AG08396 (cell line): ENCODE data around the gene ALDH3A2.
"Not testable (repeated sequence)": the region's sequence is repeated elsewhere in the genome, so short reads cannot be mapped to it uniquely, and the experiment has no call there.

ENCODE experiments used
- DNase-seq: peaks from one replicate; pipeline ENCODE4 v3.0.0; 2012; ENCODE audit warnings: low spot score, mixed read lengths

ALDH3A2 gene

DNA sequence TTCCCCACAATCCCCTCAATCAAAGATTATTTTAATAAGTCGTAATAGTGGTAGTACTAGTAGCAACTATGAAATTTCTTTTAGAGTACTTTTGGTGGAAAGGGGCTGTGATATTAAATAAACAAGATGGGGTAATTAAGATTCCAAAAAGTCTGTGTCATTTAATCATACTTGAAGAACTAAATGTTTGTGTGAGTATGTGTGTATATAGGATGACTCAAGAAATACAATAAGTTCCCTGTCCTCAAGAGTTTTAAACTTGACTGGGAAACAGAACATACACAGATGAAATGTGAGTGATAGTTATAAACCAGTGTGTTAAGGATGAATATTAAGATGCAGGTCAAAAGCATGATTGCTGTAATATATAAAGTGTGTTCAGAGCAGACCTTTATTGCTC is 2.3 kb downstream of the ALDH3A2 start:
- DNase-seq = peak; percentile 63

DNA sequence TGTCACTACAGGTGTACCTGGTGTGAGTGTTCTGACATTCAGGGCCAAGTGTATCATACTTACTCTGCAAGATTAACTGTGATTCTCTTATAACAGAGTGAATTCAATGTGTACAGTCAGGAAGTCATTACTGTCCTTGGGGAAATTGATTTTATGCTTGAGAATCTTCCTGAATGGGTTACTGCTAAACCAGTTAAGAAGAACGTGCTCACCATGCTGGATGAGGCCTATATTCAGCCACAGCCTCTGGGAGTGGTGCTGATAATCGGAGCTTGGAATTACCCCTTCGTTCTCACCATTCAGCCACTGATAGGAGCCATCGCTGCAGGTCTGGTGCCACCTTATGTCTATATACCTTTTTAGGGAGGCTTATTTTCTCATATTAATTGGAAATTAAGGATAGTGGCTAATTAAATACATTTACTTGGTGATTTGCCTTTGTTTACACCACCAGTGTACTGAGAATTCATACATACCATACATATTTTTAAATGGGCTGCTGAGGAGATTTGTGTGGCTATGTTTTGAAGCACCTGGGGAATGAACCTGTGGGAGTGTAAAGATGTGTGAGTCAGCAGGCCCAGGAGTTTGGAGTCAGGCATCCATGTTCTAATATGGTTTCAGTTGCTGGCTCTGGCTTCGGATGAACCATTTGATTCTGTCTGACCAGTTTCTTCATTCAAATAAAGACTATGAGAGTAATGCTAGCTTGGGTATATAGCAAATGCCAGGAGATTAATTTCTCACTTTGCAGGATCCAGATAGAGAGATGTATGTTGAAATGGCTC is 3.1 kb downstream of the ALDH3A2 start:
- no peak for DNase-seq

GRCh38 chr17:19652595-19652994 is 4.0 kb downstream of the ALDH3A2 start:
- no peak for DNase-seq

- no peak for DNase-seq
Observed at GRCh38 chr17:19654342-19654886, 5.9 kb downstream of the ALDH3A2 start.

DNA sequence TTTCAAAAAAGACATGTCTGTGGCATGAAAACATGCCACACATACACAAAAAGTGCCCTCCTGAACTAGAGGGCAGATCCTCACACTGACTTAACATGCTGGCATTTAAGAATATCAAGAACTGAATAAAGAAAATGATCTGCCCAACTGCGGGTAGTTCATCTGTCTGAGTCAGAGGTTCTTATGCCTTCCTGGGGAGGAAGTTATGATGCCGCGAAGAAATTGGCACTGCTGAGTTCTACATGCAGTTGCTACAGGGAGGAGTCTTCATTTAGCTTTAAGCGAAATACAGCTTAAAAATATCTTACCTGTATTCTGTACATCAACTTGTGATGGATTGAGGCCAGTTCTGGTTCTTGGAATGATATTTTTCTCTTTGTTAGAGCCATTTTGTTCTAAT is 6.3 kb downstream of the ALDH3A2 start:
- no peak for DNase-seq

DNA sequence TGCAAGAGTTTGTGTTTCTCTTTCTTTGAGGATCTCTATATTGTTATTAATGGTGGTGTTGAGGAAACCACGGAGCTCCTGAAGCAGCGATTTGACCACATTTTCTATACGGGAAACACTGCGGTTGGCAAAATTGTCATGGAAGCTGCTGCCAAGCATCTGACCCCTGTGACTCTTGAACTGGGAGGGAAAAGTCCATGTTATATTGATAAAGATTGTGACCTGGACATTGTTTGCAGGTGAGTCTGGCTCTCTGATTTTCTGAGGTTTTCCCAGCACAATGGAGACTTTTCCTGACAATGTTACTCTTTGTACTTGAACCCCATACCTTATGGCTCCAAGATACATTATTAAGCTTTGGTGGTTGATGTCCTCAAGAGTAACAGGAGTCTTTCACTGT is 7.8 kb downstream of the ALDH3A2 start:
- no peak for DNase-seq

GRCh38 chr17:19656851-19657581 is 8.5 kb downstream of the ALDH3A2 start:
- DNase-seq = no peak

- no peak for DNase-seq
Observed at GRCh38 chr17:19659366-19660177, 11.0 kb downstream of the ALDH3A2 start.

DNA sequence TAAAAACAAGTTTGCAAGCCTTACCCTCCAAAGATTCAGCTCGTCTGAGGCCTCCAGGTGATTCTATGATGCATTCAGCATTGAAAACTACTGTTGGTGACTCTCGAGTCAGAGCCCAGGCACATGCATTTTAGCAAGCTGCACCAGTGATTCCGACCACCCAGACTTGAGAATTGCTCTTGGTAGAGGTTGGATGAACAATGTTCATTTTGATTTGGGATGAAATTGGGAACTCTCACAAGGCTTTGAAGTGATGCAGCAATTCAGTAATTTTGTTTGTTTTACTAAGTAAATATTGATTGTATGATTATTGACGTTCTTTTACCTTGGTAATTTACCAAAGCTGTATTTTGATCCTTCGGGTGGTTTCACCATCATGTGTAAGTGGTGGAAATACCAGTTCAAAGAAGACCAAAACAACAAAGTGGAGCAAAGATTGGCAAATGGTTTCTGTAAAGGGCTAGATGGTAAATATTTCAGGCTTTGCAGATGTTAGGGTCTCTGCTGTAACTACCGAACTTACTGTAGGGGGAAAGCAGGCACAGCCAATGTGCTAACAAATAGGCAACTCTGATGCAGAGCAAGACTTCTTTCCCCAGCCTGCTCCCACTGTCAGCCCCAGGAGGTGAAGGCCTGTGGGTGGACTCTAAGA is 11.8 kb downstream of the ALDH3A2 start:
- DNase-seq = no peak

- no peak for DNase-seq
Observed at GRCh38 chr17:19661121-19661520, 12.6 kb downstream of the ALDH3A2 start.

- DNase-seq = no peak
Observed at GRCh38 chr17:19663097-19663496, 14.5 kb downstream of the ALDH3A2 start.

DNA sequence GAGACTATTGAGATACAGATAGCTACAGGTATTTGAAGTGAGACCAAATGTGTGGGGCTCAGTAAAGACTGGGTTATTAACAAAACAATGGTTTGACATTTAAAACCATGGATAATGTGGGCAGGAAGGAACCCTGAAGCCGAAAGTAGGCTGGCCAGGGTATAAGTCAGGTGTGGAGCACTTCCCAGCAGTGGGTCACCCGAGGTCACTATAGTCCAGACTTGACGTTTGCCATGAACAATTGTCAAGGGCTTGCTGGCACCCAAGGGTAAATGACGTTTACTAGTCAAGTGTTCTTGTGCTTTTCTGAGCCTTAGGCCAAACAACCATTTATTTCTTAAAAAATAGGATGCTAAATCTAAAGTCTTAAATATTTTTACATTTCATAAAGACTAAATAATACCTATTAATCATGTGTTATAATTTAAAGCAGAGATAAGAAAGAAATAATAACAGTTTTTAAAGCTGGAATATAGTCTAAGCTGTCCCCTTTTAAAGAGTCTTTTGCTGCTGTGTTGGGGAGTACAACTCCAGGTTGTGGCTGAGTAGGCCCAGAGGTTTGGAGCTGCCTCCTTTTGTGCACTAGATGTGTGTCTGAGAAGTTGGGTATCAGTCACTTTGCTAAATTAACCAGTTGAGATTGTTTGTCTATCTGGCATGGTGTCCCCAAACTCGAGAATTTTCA is 15.7 kb downstream of the ALDH3A2 start:
- DNase-seq = no peak

DNA sequence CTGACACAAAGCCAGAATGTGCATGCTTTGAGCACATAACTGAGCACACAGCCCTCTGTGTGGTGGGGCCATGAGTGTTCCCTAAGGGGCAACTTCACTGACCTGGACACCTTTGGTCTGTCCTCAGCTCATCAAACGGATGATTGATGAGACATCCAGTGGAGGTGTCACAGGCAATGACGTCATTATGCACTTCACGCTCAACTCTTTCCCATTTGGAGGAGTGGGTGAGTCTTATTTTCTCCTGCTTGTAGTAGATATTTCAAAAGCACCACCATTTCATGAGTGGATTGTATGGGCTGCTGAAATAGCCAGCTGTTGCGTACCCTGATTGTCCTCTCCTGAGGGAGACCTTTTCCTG is 16.2 kb downstream of the ALDH3A2 start:
- no peak for DNase-seq

DNA sequence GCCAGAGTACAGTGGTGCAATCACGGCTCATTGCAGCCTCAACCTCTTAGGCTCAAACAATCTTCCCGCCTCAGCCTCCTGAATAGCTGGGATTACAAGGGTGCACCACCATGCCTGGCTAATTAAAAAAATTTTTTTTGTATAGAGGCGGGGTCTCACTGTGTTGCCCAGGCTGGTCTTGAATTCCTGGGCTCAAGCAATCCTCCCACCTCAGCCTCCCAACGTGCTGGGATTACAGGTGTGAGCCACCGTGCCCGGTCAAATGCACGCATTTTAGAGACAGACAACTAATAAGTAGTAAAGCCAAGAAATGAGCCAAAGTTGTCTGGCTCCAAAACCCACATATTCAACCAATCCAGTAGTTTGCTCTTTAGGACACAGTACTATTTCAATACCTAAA is 21.1 kb downstream of the ALDH3A2 start:
- DNase-seq = not testable (repeated sequence)

GRCh38 chr17:19670908-19671307 is 22.4 kb downstream of the ALDH3A2 start:
- DNase-seq = no peak

GRCh38 chr17:19671433-19671832 is 22.9 kb downstream of the ALDH3A2 start:
- no peak for DNase-seq

- peak; percentile 21 for DNase-seq
Observed at GRCh38 chr17:19672009-19672750, 23.6 kb downstream of the ALDH3A2 start.

DNA sequence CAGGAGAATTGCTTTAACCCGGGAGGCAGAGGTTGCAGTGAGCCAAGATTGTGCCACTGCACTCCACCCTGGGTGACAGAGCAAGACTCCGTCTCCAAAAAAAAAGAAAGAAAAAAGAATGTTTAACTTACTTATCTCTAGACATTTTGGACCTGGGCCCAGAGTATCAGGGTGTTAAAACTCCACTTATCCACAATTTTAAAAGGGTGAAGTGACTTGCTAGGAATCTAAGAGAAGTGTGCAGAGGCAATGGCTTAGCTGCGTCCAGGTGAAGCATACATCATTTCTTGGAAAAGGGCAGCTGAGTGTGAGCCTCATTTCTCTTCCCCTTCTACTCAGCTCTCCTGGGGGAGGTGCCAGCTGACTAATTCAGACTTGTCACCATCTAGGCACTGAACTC is 25.1 kb downstream of the ALDH3A2 start:
- no peak for DNase-seq

DNA sequence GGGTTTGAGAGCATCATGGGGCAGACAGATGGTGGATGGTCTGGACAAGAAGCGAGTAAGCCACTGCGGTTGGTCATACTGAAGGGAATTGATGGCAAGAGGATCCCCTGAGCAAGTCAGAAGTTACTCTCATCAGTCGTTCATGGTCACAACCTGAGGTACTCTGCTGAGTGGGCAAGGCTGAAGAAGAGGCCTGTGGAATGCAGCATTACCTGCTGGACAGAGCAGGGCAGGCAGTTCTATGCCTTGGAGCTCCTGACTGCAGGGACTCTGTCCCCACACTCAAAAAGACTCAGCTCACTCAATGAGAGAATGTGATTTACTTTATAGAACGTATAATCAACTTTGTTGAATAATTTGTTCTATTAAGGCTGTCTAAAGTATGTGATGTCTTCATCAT is 28.3 kb downstream of the ALDH3A2 start:
- DNase-seq = no peak

DNA sequence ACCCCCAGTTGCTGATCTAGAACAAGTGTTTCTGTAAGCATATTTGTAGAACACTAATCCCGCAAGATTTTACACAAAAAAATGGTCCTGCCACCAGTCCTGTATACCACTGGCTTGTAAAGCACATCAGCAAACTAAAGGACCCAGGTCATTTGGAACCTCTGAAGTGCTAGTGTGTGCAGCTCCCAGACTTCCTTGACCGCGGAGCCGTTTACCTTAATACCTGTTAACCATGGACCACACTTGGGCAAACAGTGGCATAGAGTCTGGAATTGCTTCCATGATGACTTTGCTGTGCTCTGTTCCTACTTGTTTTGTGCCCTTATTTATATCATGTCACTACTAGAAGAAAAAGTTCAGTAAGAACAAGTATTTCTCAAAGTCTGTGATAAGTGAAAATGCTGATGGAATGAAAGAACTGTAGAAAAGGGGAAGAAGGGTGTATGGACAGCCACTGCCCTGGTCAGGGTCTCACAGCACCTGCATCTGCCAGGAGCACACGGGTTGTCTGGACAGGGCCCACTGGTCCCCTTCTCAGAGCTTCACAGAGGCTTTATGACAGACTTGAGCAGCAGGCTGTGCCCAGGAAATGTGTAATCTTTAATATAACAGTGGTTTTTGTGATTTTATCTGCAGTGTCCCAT is 29.3 kb downstream of the ALDH3A2 start:
- no peak for DNase-seq
